IMR-90 (cell line): ENCODE results near the gene ENDOG. TPM values are rescaled to one million over a fixed set of nuclear protein-coding genes. Genes with fewer than 3 reads are reported as not detected.

Source experiments
- ATAC-seq: fragments of 200-7000 bp; cut with Tn5 transposase; 2 replicates; pipeline ENCODE4 v1.9.1; 2020; ENCODE audit warnings: low read depth, mild to moderate bottlenecking, moderate library complexity
- BruUV-seq: library from RNA; stranded (reverse); fragments of 400-500 nt; replicated peaks from 2 replicates; lab custom pipeline; 2021; lab: Mats Ljungman, UMichigan
- CTCF ChIA-PET: fragments of 300-600 bp; formaldehyde crosslinking; extraction: SDS; loops from one replicate; lab custom pipeline; 2021; ENCODE audit warnings: antibody characterized with exemption; lab: Yijun Ruan, JAX
- POLR2A ChIA-PET: fragments of 300-600 bp; sonication (Branson Sonifier 250); formaldehyde crosslinking; loops from one replicate; lab custom pipeline; 2022; ENCODE audit warnings: antibody characterized with exemption; ENCODE audit not compliant: unreplicated experiment; lab: Charles Lee
- DNase-seq: peaks from one replicate; pipeline ENCODE4 v3.0.0; 2013
- H2AFZ ChIP-seq: replicated peaks from 2 replicates; pipeline ENCODE3; 2013; ENCODE audit warnings: low read length, mild to moderate bottlenecking; ENCODE audit not compliant: poor library complexity
- H2AK5ac ChIP-seq: 2 replicates; pipeline ENCODE4 v1.6.1; 2013; ENCODE audit warnings: low read depth, low read length, inconsistent platforms
- H2AK9ac ChIP-seq: replicated peaks from 2 replicates; pipeline ENCODE3; 2013; ENCODE audit warnings: mild to moderate bottlenecking, low read depth, low read length, moderate library complexity; ENCODE audit not compliant: poor library complexity
- H2BK120ac ChIP-seq: 2 replicates; pipeline ENCODE4 v1.6.1; 2013; ENCODE audit warnings: low read depth, low read length, inconsistent platforms
- H2BK15ac ChIP-seq: 3 replicates; pipeline ENCODE4 v1.6.1; 2013; ENCODE audit warnings: low read depth, low read length, inconsistent platforms
- H2BK20ac ChIP-seq: 2 replicates; pipeline ENCODE4 v1.6.1; 2013; ENCODE audit warnings: low read depth, mild to moderate bottlenecking, inconsistent platforms, low read length, moderate library complexity
- H2BK5ac ChIP-seq: 2 replicates; pipeline ENCODE4 v1.6.1; 2013; ENCODE audit warnings: mild to moderate bottlenecking, low read depth, low read length, inconsistent platforms; ENCODE audit not compliant: poor library complexity, severe bottlenecking
- H3K14ac ChIP-seq: replicated peaks from 2 replicates; pipeline ENCODE4 v1.6.1; 2013; ENCODE audit warnings: low read depth, low read length, inconsistent platforms
- H3K18ac ChIP-seq: 2 replicates; pipeline ENCODE4 v1.6.1; 2013; ENCODE audit warnings: low read depth, low read length, control low read depth
- H3K23ac ChIP-seq: 2 replicates; pipeline ENCODE4 v1.6.1; 2013; ENCODE audit warnings: low read depth, low read length, inconsistent platforms
- H3K27ac ChIP-seq: 2 replicates; pipeline ENCODE4 v1.5.1; 2013; ENCODE audit warnings: mild to moderate bottlenecking, control low read depth, low read length; ENCODE audit not compliant: insufficient read depth
- H3K27me3 ChIP-seq: 2 replicates; pipeline ENCODE4 v1.6.1; 2013; ENCODE audit warnings: low read length; ENCODE audit not compliant: control insufficient read depth, insufficient read depth
- H3K36me3 ChIP-seq: 2 replicates; pipeline ENCODE4 v1.6.1; 2013; ENCODE audit warnings: low read length, mixed read lengths; ENCODE audit not compliant: control insufficient read depth, insufficient read depth
- H3K4ac ChIP-seq: 2 replicates; pipeline ENCODE4 v1.6.1; 2013; ENCODE audit warnings: low read depth, low read length, inconsistent platforms
- H3K4me1 ChIP-seq: 2 replicates; pipeline ENCODE4 v1.6.1; 2013; ENCODE audit warnings: low read length, mixed read lengths; ENCODE audit not compliant: control insufficient read depth, insufficient read depth
- H3K4me2 ChIP-seq: 2 replicates; pipeline ENCODE4 v1.6.1; 2013; ENCODE audit warnings: low read depth, mild to moderate bottlenecking, control low read depth, low read length, moderate library complexity
- H3K4me3 ChIP-seq: 2 replicates; pipeline ENCODE4 v1.5.1; 2013; ENCODE audit warnings: low read depth, mild to moderate bottlenecking, control low read depth, low read length, moderate library complexity; ENCODE audit not compliant: insufficient read depth
- H3K56ac ChIP-seq: 2 replicates; pipeline ENCODE4 v1.6.1; 2013; ENCODE audit warnings: low read length, inconsistent platforms; ENCODE audit not compliant: insufficient read depth; ENCODE audit errors: extremely low read depth
- H3K79me1 ChIP-seq, 2 experiments: 2 replicates each; pipeline ENCODE4 v1.6.1; 2013; ENCODE audit warnings: low read length in 2 of 2, inconsistent platforms in 1 of 2, low read depth in 1 of 2
- H3K9ac ChIP-seq: 2 replicates; pipeline ENCODE4 v1.6.1; 2013; ENCODE audit warnings: low read depth, low read length, control low read depth
- H3K9me1 ChIP-seq: 2 replicates; pipeline ENCODE4 v1.6.1; 2013; ENCODE audit warnings: low read length, inconsistent platforms; ENCODE audit not compliant: insufficient read depth
- H3K9me3 ChIP-seq: 2 replicates; pipeline ENCODE4 v1.6.1; 2013; ENCODE audit warnings: low read length; ENCODE audit not compliant: control insufficient read depth, insufficient read depth
- H4K20me1 ChIP-seq: 2 replicates; pipeline ENCODE4 v1.6.1; 2013; ENCODE audit warnings: low read length, inconsistent platforms; ENCODE audit not compliant: insufficient read depth
- H4K5ac ChIP-seq: 2 replicates; pipeline ENCODE4 v1.6.1; 2013; ENCODE audit warnings: mild to moderate bottlenecking, low read depth, low read length, control low read depth
- H4K8ac ChIP-seq, 2 experiments: 2 replicates each; pipeline ENCODE4 v1.6.1; 2013; ENCODE audit warnings: low read depth in 2 of 2, low read length in 2 of 2, control low read depth in 1 of 2, inconsistent platforms in 1 of 2
- H4K91ac ChIP-seq: 2 replicates; pipeline ENCODE4 v1.6.1; 2013; ENCODE audit warnings: low read depth, low read length, inconsistent platforms; ENCODE audit not compliant: insufficient read depth
- MAZ ChIP-seq: IDR thresholded peaks from 2 replicates; pipeline ENCODE4 v1.6.1; 2012; ENCODE audit warnings: low read depth, mild to moderate bottlenecking, low read length, improper control_type of control experiment, moderate library complexity, borderline replicate concordance
- NFE2L2 ChIP-seq: fragments of 150-350 bp; IDR thresholded peaks from 2 replicates; pipeline ENCODE4 v1.6.1; 2016; ENCODE audit warnings: low read depth, mild to moderate bottlenecking, low read length
- WGBS, 2 experiments: methylation state at CpG; one replicate each; pipeline versions ENCODE4 v1.1.5 to v1.1.7; 2013; ENCODE audit warnings: missing lambda C conversion rate in 2 of 2; ENCODE audit not compliant: insufficient read length in 1 of 2; ENCODE audit errors: extremely low coverage in 2 of 2; 5-methylcytosine and 5-hydroxymethylcytosine counted together
- dilution Hi-C: fragments of 300-500 bp; cut with HindIII; formaldehyde crosslinking; loops from one replicate; pipeline ENCODE4 v1.14.3; 2018; ENCODE audit warnings: low sequenced_read_pairs; ENCODE audit not compliant: unreplicated experiment
- in situ Hi-C: fragments of 300-500 bp; cut with MboI; formaldehyde crosslinking; loops from 3 replicates; pipeline ENCODE4 v1.14.3; 2019; ENCODE audit warnings: low sequenced_read_pairs, inconsistent platforms, mixed read lengths
- intact Hi-C: fragments of 100-400 bp; cut with micrococcal nuclease; formaldehyde crosslinking; loops from 2 replicates; pipeline ENCODE4 v1.10.0; 2022
- polyA plus RNA-seq, 3 experiments: library from polyadenylated mRNA; depleted of rRNA; stranded (reverse); fragments of >200 nt; gene quantifications; 2 replicates each; pipeline ENCODE4 v1.2.3, GENCODE V29; 2012; ENCODE audit warnings: low replicate concordance in 1 of 3
- total RNA-seq: library from RNA; depleted of rRNA; stranded (reverse); fragments of >200 nt; gene quantifications from 2 replicates; pipeline ENCODE4 v1.2.3, GENCODE V29; 2012

ENDOG gene
- total and polyA plus RNA-seq, 2 of the 4 experiments (the other 2 are of a cell fraction), result 9.9 to 16.2 TPM

- H3K14ac ChIP-seq, result no peak overlapping the region
- POLR2A ChIA-PET, result interaction anchor here (0.5 kb wide), 1 partner anchor 8 kb away, joined by 3 read pairs; no protein-coding TSS in a partner anchor
- H4K8ac ChIP-seq, result no peak overlapping the region
- H3K56ac ChIP-seq, result no peak overlapping the region
- no peak overlapping the region for H3K4me2 ChIP-seq
- no peak for DNase-seq
- dilution Hi-C loops (no loop called here), intact Hi-C loops (no loop called here), in situ Hi-C loops (no loop called here)
- CTCF ChIA-PET, result no interaction called here
- no peak overlapping the region for H2AFZ ChIP-seq
- H4K91ac ChIP-seq, result no peak overlapping the region
- TF ChIP-seq NFE2L2 (no peak), MAZ (no peak)
- H3K9me3 ChIP-seq, result no peaks in the 10 kb centered on the region
- H4K5ac ChIP-seq, result no peak overlapping the region
- H3K4ac ChIP-seq, result no peak overlapping the region
- no peaks in the 10 kb centered on the region for H3K27me3 ChIP-seq
- H3K9ac ChIP-seq, result no peak overlapping the region
- WGBS, 2 experiments, result 86% methylated on average over 5 of the region's 7 CpGs; no CpG with 5 or more reads in 1 of the 2 experiments
- peaks cover 23 to 27% of the 10 kb centered on the region in 2 experiments for H3K79me1 ChIP-seq
- H3K9me1 ChIP-seq, result peaks cover 2% of the 10 kb centered on the region; the same call in 1 of the 2 replicates
- peaks cover 47% of the 10 kb centered on the region for H3K36me3 ChIP-seq
- H4K20me1 ChIP-seq, result peaks cover 8% of the 10 kb centered on the region
- H3K27ac ChIP-seq, result no peak overlapping the region
- H3K4me1 ChIP-seq, result peaks cover 5% of the 10 kb centered on the region; the same call in 1 of the 2 replicates
- BruUV-seq, result no TSS peak
- H3K23ac ChIP-seq, result no peak overlapping the region
- H3K18ac ChIP-seq, result no peak overlapping the region
- ATAC-seq, result no peak
- no peak overlapping the region for H2BK20ac ChIP-seq
- no peak overlapping the region for H2BK120ac ChIP-seq
- H2AK5ac ChIP-seq, result no peak overlapping the region
- H2AK9ac ChIP-seq, result no peak overlapping the region
- no peak overlapping the region for H3K4me3 ChIP-seq
- H2BK5ac ChIP-seq, result no peak overlapping the region
- H2BK15ac ChIP-seq, result no peak overlapping the region
Measured at GRCh38 chr9:128824911-128825310, 6.6 kb downstream of the ENDOG start.
